GM13977 (cell line): ENCODE results near the gene RAD23A.
"Not testable (repeated sequence)": the region's sequence is repeated elsewhere in the genome, so short reads cannot be mapped to it uniquely, and the experiment has no call there.

Experiments used
- DNase-seq: peaks from one replicate; pipeline ENCODE4 v3.0.0; 2012; ENCODE audit warnings: low spot score
- CTCF ChIP-seq: IDR thresholded peaks from 2 replicates; pipeline ENCODE4 v1.5.1; 2012; ENCODE audit warnings: mild to moderate bottlenecking, control low read depth; ENCODE audit not compliant: insufficient read depth; ENCODE audit errors: extremely low read depth, missing control alignments
- in situ Hi-C: fragments of 300-500 bp; cut with MboI; formaldehyde crosslinking; loops from one replicate; pipeline ENCODE4 v1.12.0; 2022; ENCODE audit warnings: low sequenced_read_pairs, low pct_unique_long_range_greater_than_20kb, mixed read lengths, inconsistent platforms; ENCODE audit not compliant: unreplicated experiment

Gene RAD23A

GRCh38 chr19:12948612-12949362 is 3.1 kb downstream of the RAD23A start:
- no peak for TF ChIP-seq CTCF
- no peak for DNase-seq
- in situ Hi-C loops: no loop called here

GRCh38 chr19:12949363-12950283 is 4.0 kb downstream of the RAD23A start:
- DNase-seq: no peak
- in situ Hi-C loops: no loop called here
- TF ChIP-seq CTCF: no peak

GRCh38 chr19:12952050-12952449 is 6.4 kb downstream of the RAD23A start:
- DNase-seq, in situ Hi-C loops: not testable (repeated sequence)

GRCh38 chr19:12952488-12953137 is 7.0 kb downstream of the RAD23A start:
- TF ChIP-seq CTCF: no peak
- in situ Hi-C loops: no loop called here
- no peak for DNase-seq

- in situ Hi-C loops: no loop called here
- DNase-seq: no peak
- TF ChIP-seq CTCF: no peak
Measured at GRCh38 chr19:12953138-12953798, 7.6 kb downstream of the RAD23A start.

GRCh38 chr19:12953799-12954611 is 8.3 kb downstream of the RAD23A start:
- no peak for TF ChIP-seq CTCF
- no peak for DNase-seq
- in situ Hi-C loops: no loop called here
